OCI-LY7 (cell line): ENCODE measurements around the gene DNAH11. TPM values are rescaled to one million over a fixed set of nuclear protein-coding genes. Genes with fewer than 3 reads are reported as not detected.

Source experiments
- BruUV-seq: library from RNA; stranded (reverse); fragments of 400-500 nt; replicated peaks from 2 replicates; lab custom pipeline; 2021; lab: Mats Ljungman, UMichigan
- CTCF ChIA-PET: fragments of 300-600 bp; sonication (Branson Sonifier 250); formaldehyde crosslinking; loops from one replicate; lab custom pipeline; 2022; ENCODE audit warnings: antibody characterized with exemption; ENCODE audit not compliant: unreplicated experiment; lab: Charles Lee
- POLR2A ChIA-PET: fragments of 300-600 bp; sonication (Branson Sonifier 250); formaldehyde crosslinking; loops from one replicate; lab custom pipeline; 2022; ENCODE audit warnings: antibody characterized with exemption; lab: Charles Lee
- DNase-seq: peaks from one replicate; pipeline ENCODE4 v3.0.0-alpha.2; 2015; ENCODE audit warnings: low spot score
- H2AFZ ChIP-seq: fragments of 200-600 bp; sonication (generic), shearing (Covaris generic); 2 replicates; pipeline ENCODE4 v1.6.1; 2014; ENCODE audit warnings: mild to moderate bottlenecking, antibody characterized with exemption, low read length, moderate library complexity
- H3K27ac ChIP-seq: fragments of 200-600 bp; sonication (generic); 2 replicates; pipeline ENCODE4 v1.5.1; 2014; ENCODE audit warnings: mixed run types, low read depth, mild to moderate bottlenecking, moderate library complexity, low read length, inconsistent platforms; ENCODE audit not compliant: poor library complexity, severe bottlenecking
- H3K36me3 ChIP-seq: fragments of 200-600 bp; sonication (generic); 2 replicates; pipeline ENCODE4 v1.6.1; 2014; ENCODE audit warnings: mild to moderate bottlenecking, antibody characterized with exemption, low read length, moderate library complexity, mixed read lengths; ENCODE audit not compliant: insufficient read depth
- H3K4me1 ChIP-seq: fragments of 200-600 bp; sonication (generic); 2 replicates; pipeline ENCODE4 v1.5.1; 2014; ENCODE audit warnings: mild to moderate bottlenecking, low read length; ENCODE audit not compliant: insufficient read depth, poor library complexity, severe bottlenecking
- H3K4me2 ChIP-seq: fragments of 200-600 bp; sonication (generic); 2 replicates; pipeline ENCODE4 v1.6.1; 2014; ENCODE audit warnings: mild to moderate bottlenecking, low read length
- H3K4me3 ChIP-seq: fragments of 200-600 bp; sonication (generic); 2 replicates; pipeline ENCODE4 v1.5.1; 2014; ENCODE audit warnings: mild to moderate bottlenecking, low read depth, low read length; ENCODE audit not compliant: poor library complexity, severe bottlenecking
- H3K79me2 ChIP-seq: fragments of 200-600 bp; sonication (generic); 2 replicates; pipeline ENCODE4 v1.6.1; 2016; ENCODE audit warnings: low read depth, mild to moderate bottlenecking, low read length, moderate library complexity, mixed read lengths; ENCODE audit not compliant: insufficient read depth
- H3K9me2 ChIP-seq: fragments of 200-600 bp; sonication (generic); 2 replicates; pipeline ENCODE4 v1.6.1; 2016; ENCODE audit warnings: mild to moderate bottlenecking, low read length, mixed read lengths; ENCODE audit not compliant: insufficient read depth
- H3K9me3 ChIP-seq: fragments of 200-600 bp; sonication (generic); 2 replicates; pipeline ENCODE4 v1.6.1; 2014; ENCODE audit warnings: mild to moderate bottlenecking, mixed run types, low read length, mixed read lengths
- H4K20me1 ChIP-seq: fragments of 200-600 bp; sonication (generic); 2 replicates; pipeline ENCODE4 v1.6.1; 2014; ENCODE audit warnings: mild to moderate bottlenecking, antibody characterized with exemption, low read length, moderate library complexity, mixed read lengths; ENCODE audit not compliant: insufficient read depth
- CTCF ChIP-seq: fragments of 200-600 bp; sonication (generic); conservative IDR thresholded peaks from 2 replicates; pipeline ENCODE4 v1.5.1; 2014; ENCODE audit warnings: mild to moderate bottlenecking, antibody characterized with exemption, low read length, moderate library complexity, mixed read lengths
- EZH2phosphoT487 ChIP-seq: fragments of 200-600 bp; sonication (generic); IDR thresholded peaks from 2 replicates; pipeline ENCODE4 v1.6.1; 2018; ENCODE audit warnings: low read depth, borderline replicate concordance, mild to moderate bottlenecking, mixed run types, antibody characterized with exemption, low read length, moderate library complexity, mixed read lengths
- intact Hi-C: fragments of 100-400 bp; cut with micrococcal nuclease; formaldehyde crosslinking; loops from one replicate; pipeline ENCODE4 v1.10.0; 2022; ENCODE audit not compliant: unreplicated experiment
- total RNA-seq, 2 experiments: library from RNA; depleted of rRNA in 1 of 2; stranded (reverse); fragments of >200 nt in 1 of 2; shearing (Covaris generic) in 1 of 2; gene quantifications; 2 replicates each; pipeline ENCODE4 v1.2.3, GENCODE V29; 2014 to 2022

DNAH11 gene
- total RNA-seq, 2 experiments from 2014 or later, result not detected

DNA sequence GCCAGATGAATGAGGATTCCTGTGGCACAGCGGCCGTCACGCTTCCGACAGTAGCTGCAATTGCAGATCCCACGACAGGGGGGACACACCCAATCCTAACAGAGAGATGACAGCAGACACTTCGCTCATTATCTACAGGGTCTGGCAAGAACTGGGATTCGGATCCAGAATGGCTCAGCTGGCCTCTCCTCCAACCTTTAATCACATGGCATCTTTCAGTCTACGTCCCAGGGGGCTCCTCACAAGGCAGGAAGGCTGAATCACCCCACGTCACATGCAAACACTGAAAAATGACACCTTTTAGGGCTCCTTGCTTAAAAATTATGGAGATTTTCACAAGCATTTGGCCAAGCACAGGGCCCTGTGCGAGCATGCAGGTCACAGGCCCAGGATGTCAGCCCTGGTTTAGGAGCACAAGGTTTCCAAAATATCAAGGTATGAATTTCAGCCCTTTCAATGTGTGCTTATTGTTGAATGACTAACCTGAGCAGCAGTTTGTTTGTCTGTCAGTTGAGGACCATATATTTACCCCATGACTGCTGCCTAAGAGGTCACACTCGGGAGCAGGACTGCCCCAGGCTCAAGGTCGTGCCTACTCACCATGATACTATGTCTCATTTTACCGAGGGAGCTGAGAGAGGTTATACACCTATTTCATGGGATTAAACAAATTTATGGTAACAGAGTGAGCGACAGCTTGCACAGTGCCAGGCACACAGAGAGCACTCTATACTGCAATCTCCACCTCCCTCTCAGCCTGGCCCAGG is 360.4 kb downstream of the DNAH11 start:
- no peaks in the 10 kb centered on the region for H3K9me2 ChIP-seq
- H3K9me3 ChIP-seq, result no peaks in the 10 kb centered on the region
- no peak for DNase-seq
- H3K4me3 ChIP-seq, result no peak overlapping the region
- no peak overlapping the region for H2AFZ ChIP-seq
- BruUV-seq, result no TSS peak
- no peak overlapping the region for H3K27ac ChIP-seq
- H3K4me2 ChIP-seq, result no peak overlapping the region
- CTCF ChIA-PET, result no interaction called here
- peaks cover 13% of the 10 kb centered on the region for H3K4me1 ChIP-seq
- TF ChIP-seq CTCF, result no peak
- TF ChIP-seq EZH2phosphoT487, result no peak
- peaks cover 97% of the 10 kb centered on the region for H3K36me3 ChIP-seq
- intact Hi-C loops, result no loop called here
- no peaks in the 10 kb centered on the region for H3K79me2 ChIP-seq
- POLR2A ChIA-PET, result interaction anchor here (0.5 to 0.6 kb wide), 2 partner anchors 9 to 694 kb away, joined by 3 to 10 read pairs; no protein-coding TSS in a partner anchor
- no peaks in the 10 kb centered on the region for H4K20me1 ChIP-seq

DNA sequence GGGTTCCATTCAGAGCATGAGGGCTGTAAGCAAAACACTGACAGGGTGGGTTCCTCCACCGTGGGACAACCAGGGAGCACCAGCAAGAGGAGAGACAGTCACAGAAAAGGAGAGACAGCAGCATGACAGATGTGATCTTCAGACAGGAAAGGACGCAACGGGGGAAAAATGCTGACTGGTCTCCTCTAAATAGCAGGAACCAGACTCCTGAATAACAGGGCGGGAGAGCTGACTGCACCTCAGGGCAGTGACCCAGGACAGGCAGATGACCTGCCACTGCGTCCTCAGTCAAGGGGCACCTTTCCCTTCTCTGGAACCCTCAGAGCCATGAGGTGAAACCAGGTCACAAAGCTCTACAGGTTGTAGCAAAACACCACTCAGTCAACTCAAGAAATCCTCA is 365.9 kb downstream of the DNAH11 start:
- TF ChIP-seq CTCF, result no peak
- TF ChIP-seq EZH2phosphoT487, result no peak
- H3K9me3 ChIP-seq, result no peaks in the 10 kb centered on the region
- ChIA-PET POLR2A (interaction anchor here (0.9 to 2.0 kb wide), 2 partner anchors 15 to 17 kb away, joined by 4 to 5 read pairs; no protein-coding TSS in a partner anchor), CTCF (no interaction called here)
- intact Hi-C loops, result no loop called here
- DNase-seq, result no peak
- BruUV-seq, result no TSS peak
- H3K9me2 ChIP-seq, result no peaks in the 10 kb centered on the region
- no peak overlapping the region for H2AFZ ChIP-seq
- H4K20me1 ChIP-seq, result peaks cover 2% of the 10 kb centered on the region; the same call in 1 of the 2 replicates
- H3K4me3 ChIP-seq, result no peak overlapping the region
- H3K4me1 ChIP-seq, result peaks cover 13% of the 10 kb centered on the region
- H3K79me2 ChIP-seq, result peaks cover 14% of the 10 kb centered on the region; the same call in 1 of the 2 replicates
- H3K36me3 ChIP-seq, result peaks cover 99% of the 10 kb centered on the region
- H3K27ac ChIP-seq, result no peak overlapping the region
- H3K4me2 ChIP-seq, result no peak overlapping the region

DNA sequence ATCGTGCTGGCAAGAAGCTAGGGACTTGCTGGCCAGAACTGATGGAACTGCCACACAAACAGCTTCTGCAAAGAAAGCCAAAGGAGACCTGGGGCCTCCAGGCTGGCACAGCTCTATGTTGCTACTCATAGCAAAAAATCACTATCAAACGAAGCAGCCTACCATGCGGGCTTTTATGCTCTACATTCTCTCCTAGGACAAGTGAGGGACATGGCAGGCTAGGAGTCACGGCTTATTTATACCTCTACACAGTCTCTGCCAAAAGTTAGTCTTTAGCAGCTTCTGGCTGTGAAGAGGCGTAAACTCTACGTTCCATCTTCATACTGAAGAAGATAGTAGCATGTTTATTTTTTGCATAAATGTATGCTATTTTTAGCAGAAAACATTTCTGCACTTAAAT is 367.4 kb downstream of the DNAH11 start:
- peaks cover 14% of the 10 kb centered on the region; the same call in 1 of the 2 replicates for H3K79me2 ChIP-seq
- CTCF ChIA-PET, result no interaction called here
- no TSS peak for BruUV-seq
- H3K9me3 ChIP-seq, result no peaks in the 10 kb centered on the region
- peaks cover 28% of the 10 kb centered on the region for H3K4me1 ChIP-seq
- no peak overlapping the region for H3K4me2 ChIP-seq
- H2AFZ ChIP-seq, result no peak overlapping the region
- TF ChIP-seq EZH2phosphoT487 (no peak), CTCF (no peak)
- intact Hi-C loops, result no loop called here
- H3K27ac ChIP-seq, result no peak overlapping the region
- H3K4me3 ChIP-seq, result no peak overlapping the region
- H3K9me2 ChIP-seq, result no peaks in the 10 kb centered on the region
- POLR2A ChIA-PET, result interaction anchor here (0.7 to 2.3 kb wide), 2 partner anchors 11 to 91 kb away, joined by 3 to 7 read pairs; no protein-coding TSS in a partner anchor
- DNase-seq, result no peak
- peaks cover 6% of the 10 kb centered on the region; the same call in 1 of the 2 replicates for H4K20me1 ChIP-seq
- H3K36me3 ChIP-seq, result peaks cover 99% of the 10 kb centered on the region
